Activated CD8-positive, alpha-beta memory T cell treated with anti-CD3 and anti-CD28 coated beads for 1 hour (primary cell): ENCODE results near the gene SELE.
"Not testable (repeated sequence)": the region's sequence is repeated elsewhere in the genome, so short reads cannot be mapped to it uniquely, and the experiment has no call there.

ENCODE experiments used
- DNase-seq, 2 donors: peaks; one replicate each; pipeline ENCODE4 v3.0.0-alpha.2; 2020; ENCODE audit warnings: low read depth in 1 of 2; ENCODE audit errors: extremely low read depth in 1 of 2

Gene SELE

DNA sequence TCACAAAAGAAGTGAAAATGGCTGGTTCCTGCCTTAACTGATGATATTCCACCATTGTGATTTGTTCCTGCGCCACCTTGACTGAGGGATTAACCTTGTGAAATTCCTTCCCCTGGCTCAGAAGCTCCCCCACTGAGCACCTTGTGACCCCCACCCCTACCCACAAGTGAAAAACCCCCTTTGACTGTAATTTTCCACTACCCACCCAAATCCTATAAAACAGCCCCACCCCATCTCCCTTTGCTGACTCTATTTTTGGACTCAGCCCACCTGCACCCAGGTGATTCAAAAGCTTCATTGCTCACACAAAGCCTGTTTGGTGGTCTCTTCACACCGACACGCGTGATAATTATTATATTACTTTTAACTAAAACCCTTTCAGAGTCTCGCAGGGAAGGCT is 45.5 kb downstream of the SELE start:
- DNase-seq = not testable (repeated sequence)

DNA sequence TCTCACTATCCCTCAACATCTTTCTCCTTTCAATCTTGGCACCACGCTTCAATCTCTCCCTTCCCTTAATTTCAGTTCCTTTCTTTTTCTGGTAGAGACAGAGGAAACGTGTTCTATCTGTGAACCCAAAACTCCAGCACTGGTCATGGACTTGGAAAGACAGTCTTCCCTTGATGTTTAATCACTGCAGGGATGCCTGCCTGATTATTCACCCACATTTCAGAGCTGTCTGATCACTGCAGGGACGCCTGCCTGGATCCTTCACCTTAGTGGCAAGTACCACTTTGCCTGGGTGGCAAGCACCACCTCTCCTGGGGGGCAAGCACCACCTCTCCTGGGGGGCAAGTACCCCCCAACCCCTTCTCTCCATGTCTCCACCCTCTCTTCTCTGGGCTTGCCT is 50.2 kb downstream of the SELE start:
- DNase-seq = no peak

DNA sequence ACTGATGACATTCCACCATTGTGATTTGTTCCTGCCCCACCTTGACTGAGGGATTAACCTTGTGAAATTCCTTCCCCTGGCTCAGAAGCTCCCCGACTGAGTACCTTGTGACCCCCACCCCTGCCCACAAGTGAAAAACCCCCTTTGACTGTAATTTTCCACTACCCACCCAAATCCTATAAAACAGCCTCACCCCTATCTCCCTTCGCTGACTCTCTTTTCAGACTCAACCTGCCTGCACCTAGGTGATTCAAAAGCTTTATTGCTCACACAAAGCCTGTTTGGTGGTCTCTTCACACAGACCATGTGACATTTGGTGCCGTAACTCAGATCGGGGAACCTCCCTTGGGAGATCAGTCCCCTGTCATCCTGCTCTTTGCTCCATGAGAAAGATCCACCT is 50.7 kb downstream of the SELE start:
- DNase-seq = not testable (repeated sequence)

DNA sequence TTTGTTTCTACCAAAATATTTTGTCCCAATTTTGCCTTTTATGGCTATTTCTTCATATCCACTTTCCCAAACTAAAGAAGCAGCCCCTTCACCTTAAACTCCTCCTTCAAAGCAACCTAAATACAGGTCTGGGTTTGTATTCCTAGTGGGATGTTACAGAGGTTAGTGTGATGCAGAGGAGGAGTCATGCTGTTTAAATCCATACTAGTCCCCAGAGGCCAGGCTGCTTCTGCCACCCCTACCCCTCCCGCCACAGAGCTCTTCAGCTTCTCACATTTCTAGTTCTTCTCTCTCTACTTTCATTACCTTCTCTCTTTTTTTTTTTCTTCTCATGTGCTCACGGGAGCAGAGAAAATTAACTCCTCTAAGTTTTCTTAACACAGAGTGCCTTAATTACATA is 51.8 kb downstream of the SELE start:
- no peak for DNase-seq

DNA sequence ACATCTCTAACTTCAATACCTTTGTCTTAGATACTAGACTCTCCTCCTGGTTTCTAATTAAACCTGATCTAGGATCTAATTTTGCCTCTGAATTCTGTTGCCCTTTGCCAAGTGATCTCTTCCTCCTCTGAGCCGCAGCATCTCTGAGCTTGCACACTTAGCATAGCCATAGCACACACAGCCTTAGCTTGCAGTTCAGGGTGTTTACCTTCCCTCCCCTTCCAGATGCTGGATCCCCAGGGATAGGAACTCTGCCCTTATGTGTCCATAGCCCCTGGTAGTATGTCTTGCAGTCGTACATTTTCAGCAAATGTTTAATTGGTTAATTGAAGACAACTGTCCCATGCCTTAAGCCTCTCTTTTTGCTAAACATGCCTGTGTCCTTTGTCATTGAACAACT is 52.7 kb downstream of the SELE start:
- no peak for DNase-seq

DNA sequence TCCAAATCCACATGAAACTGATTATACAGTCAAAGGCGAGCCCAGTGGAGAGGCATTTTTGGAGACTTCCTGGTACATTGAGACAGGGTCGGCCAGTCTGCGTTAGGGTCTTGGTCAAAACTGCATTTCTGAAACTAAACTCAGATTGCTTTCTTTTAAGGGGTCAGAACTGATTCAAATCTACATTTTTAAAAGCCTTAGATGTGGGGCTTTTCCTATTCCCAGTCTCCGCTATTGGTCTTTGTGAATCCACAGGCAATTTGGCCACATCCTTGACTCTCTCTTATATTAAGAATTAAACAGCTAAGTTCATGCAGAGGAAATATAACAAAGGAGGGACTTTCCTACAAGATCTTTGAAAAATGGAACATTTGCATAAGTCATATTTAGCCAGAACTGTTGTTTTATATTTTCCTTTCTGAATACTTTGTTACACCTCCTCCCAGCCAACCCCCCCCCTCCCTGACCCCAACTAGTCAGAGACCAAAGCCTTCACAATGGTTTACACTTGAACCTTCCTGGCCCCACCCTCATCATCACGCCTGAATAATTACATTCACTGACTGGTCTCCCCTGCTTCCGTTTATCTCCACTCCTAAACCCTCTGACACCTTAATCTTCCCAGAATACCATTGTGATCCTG is 53.4 kb downstream of the SELE start:
- no peak for DNase-seq

DNA sequence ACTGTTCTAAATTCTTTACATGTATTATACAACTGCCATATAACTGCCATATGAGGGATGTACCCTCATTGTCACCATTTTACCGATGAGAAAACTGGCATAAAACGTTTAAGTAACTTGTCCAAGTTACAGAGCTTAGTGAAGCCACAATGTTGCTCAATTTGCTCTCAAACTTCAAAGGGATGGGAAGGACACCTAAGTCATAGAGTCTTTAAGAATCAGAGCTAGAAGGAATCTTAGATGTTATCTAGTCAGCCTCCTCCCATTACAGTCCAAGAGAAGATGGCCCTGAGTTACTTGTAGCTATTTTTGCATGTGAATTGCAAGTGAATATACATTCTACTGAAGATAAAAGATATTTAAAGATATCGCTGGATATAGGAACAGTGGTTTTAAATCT is 54.2 kb downstream of the SELE start:
- DNase-seq = no peak

DNA sequence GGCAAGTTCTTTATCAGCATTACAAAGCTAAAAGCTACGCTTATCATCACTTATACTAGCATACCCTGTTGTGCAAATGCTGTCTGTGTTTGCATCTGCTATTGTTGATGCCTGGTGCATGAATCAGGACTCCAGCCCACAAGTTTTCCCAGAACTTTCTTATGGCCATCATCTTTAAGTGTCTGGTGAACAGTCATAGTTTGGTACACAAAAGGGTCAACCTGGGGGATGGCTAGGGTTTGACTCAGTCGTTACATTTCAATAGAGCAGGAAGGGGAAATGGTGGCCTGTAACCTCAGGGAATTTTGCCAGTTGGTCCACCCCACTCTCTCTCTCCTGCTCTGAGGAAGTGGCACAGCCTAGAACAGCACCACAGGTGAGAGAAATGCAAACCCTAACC is 57.9 kb downstream of the SELE start:
- no peak for DNase-seq
